Erythroblast (primary cell): ENCODE results near the gene MCF2L2.

Experiments
- GATA1 ChIP-seq: IDR thresholded peaks from 2 replicates; pipeline ENCODE4 v1.6.1; 2011; ENCODE audit warnings: low read depth, mild to moderate bottlenecking, control low read depth, low read length, moderate library complexity
- POLR2A ChIP-seq: IDR thresholded peaks from 2 replicates; pipeline ENCODE4 v1.6.1; 2011; ENCODE audit warnings: mild to moderate bottlenecking, low read length

- TF ChIP-seq POLR2A = no peak
- TF ChIP-seq GATA1 = no peak
Observed at GRCh38 chr3:183229178-183229577, 199.2 kb downstream of the MCF2L2 start.
